Keratinocyte (primary cell): ENCODE results near the gene AHCTF1. TPM values are rescaled to one million over a fixed set of nuclear protein-coding genes. Genes with fewer than 3 reads are reported as not detected.
"Not testable (repeated sequence)": the region's sequence is repeated elsewhere in the genome, so short reads cannot be mapped to it uniquely, and the experiment has no call there.

Experiments used
- DNase-seq: peaks from one replicate; pipeline ENCODE4 v3.0.0-alpha.2; 2011; ENCODE audit warnings: low read depth, missing footprints, low spot score
- FAIRE-seq: peaks from 2 replicates; lab custom pipeline; 2011; peaks lifted over from hg19 to GRCh38; lab: Jason Lieb, UNC
- H2AFZ ChIP-seq: 2 replicates; pipeline ENCODE4 v1.6.0; 2012; ENCODE audit warnings: low read length, control low read depth, inconsistent platforms; ENCODE audit not compliant: control insufficient read depth
- H3K27ac ChIP-seq: 2 replicates; pipeline ENCODE4 v1.5.1; 2011; ENCODE audit warnings: low read length; ENCODE audit not compliant: control insufficient read depth, insufficient read depth
- H3K27me3 ChIP-seq: 3 replicates; pipeline ENCODE4 v1.6.0; 2011; ENCODE audit warnings: low read length; ENCODE audit not compliant: control insufficient read depth, insufficient read depth; ENCODE audit errors: extremely low read depth
- H3K36me3 ChIP-seq, 2 experiments: 2 replicates in 1 of 2; 3 replicates in 1 of 2; pipeline ENCODE4 v1.5.1; 2011; ENCODE audit warnings: low read length in 2 of 2, mild to moderate bottlenecking in 1 of 2; ENCODE audit not compliant: control insufficient read depth in 2 of 2, insufficient read depth in 2 of 2; ENCODE audit errors: extremely low read depth in 1 of 2
- H3K4me1 ChIP-seq: 3 replicates; pipeline ENCODE4 v1.5.1; 2011; ENCODE audit warnings: low read length; ENCODE audit not compliant: control insufficient read depth, insufficient read depth; ENCODE audit errors: extremely low read depth
- H3K4me2 ChIP-seq: 3 replicates; pipeline ENCODE4 v1.6.0; 2011; ENCODE audit warnings: low read depth, low read length; ENCODE audit not compliant: control insufficient read depth, insufficient read depth; ENCODE audit errors: extremely low read depth
- H3K4me3 ChIP-seq, 3 experiments: fragments of 200-600 bp in 1 of 3; sonication (generic) in 1 of 3; 2 replicates in 2 of 3; 3 replicates in 1 of 3; pipeline ENCODE4 v1.5.1; 2011 to 2016; ENCODE audit warnings: low read length in 3 of 3, mild to moderate bottlenecking in 3 of 3, control low read depth in 2 of 3, inconsistent platforms in 1 of 3, low read depth in 1 of 3, mixed read lengths in 1 of 3, mixed run types in 1 of 3, moderate library complexity in 1 of 3; ENCODE audit not compliant: control insufficient read depth in 2 of 3, insufficient read depth in 2 of 3; ENCODE audit errors: extremely low read depth in 1 of 3
- H3K79me2 ChIP-seq: 2 replicates; pipeline ENCODE4 v1.6.0; 2012; ENCODE audit warnings: low read length; ENCODE audit not compliant: control insufficient read depth, insufficient read depth
- H3K9ac ChIP-seq: 3 replicates; pipeline ENCODE4 v1.6.0; 2011; ENCODE audit warnings: low read length; ENCODE audit not compliant: control insufficient read depth, insufficient read depth; ENCODE audit errors: extremely low read depth
- H3K9me1 ChIP-seq: 3 replicates; pipeline ENCODE4 v1.6.0; 2011; ENCODE audit warnings: low read length; ENCODE audit not compliant: control insufficient read depth, insufficient read depth; ENCODE audit errors: extremely low read depth
- H3K9me3 ChIP-seq: 2 replicates; pipeline ENCODE4 v1.5.1; 2012; ENCODE audit warnings: low read depth, low read length; ENCODE audit not compliant: control insufficient read depth
- H4K20me1 ChIP-seq: 3 replicates; pipeline ENCODE4 v1.6.0; 2011; ENCODE audit warnings: low read length; ENCODE audit not compliant: control insufficient read depth, insufficient read depth; ENCODE audit errors: extremely low read depth
- EZH2 ChIP-seq: IDR thresholded peaks from one replicate; pipeline ENCODE4 v1.6.1; 2012; ENCODE audit warnings: inconsistent platforms, mild to moderate bottlenecking, low read length, moderate library complexity
- dilution Hi-C: fragments of 300-500 bp; cut with MboI; formaldehyde crosslinking; loops from one replicate; pipeline ENCODE4 v1.7.0; 2020; ENCODE audit warnings: low sequenced_read_pairs; ENCODE audit not compliant: extremely low pct_ligation_motif_present
- polyA plus RNA-seq, 5 experiments: library from polyadenylated mRNA; depleted of rRNA in 3 of 5; stranded (reverse) in 3 of 5; stranded (forward) in 1 of 5; unstranded in 1 of 5; fragments of >200 nt; gene quantifications; 1 replicate in 1 of 5; 2 replicates in 3 of 5; 3 replicates in 1 of 5; pipeline versions ENCODE4 v1.2.1 to v1.2.3, GENCODE V29; 2011 to 2012; ENCODE audit warnings: missing spikeins in 2 of 5, low read depth in 1 of 5, low replicate concordance in 1 of 5
- TF ChIP-seq, protein P1 (sequence below), 3 experiments: IDR thresholded peaks in 1 of 3; conservative IDR thresholded peaks in 1 of 3; optimal IDR thresholded peaks in 1 of 3; 2 replicates in 2 of 3; 3 replicates in 1 of 3; pipeline versions ENCODE3 to v1.5.1; 2011; ENCODE audit warnings: low read length in 3 of 3, mild to moderate bottlenecking in 3 of 3, moderate library complexity in 2 of 3, control low read depth in 1 of 3, inconsistent platforms in 1 of 3; ENCODE audit not compliant: insufficient read depth in 2 of 3; ENCODE audit errors: extremely low read depth in 1 of 3

The AHCTF1 gene
- polyA plus RNA-seq, 1 donor (not counting 4 experiments of a cell fraction or from before 2014, with no cell fraction given) = 22.2 TPM

DNA sequence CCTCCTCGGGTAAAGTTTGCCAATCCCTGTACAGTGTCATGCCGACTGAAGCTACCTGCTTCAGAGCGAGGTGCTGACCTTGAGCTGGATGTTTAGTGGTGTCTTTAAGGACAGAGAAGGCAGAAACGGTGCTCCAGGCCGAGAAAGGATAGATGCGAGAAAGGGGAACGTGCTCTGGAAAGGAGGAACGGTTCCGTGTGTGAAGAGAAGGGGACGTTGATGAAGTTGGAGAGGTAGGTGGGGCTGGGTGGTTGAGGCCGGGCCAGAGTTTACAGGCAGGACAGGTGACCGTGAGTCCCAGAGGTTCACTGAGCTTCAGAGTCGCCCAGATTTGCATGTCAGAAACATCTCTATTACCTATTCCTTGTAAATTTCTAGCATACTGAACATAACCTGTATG lies 116.9 kb downstream of the AHCTF1 start:
- dilution Hi-C loops = no loop called here
- no peaks in the 10 kb centered on the region for H3K36me3 ChIP-seq
- TF ChIP-seq EZH2 = no peak
- TF ChIP-seq, protein P1, sequence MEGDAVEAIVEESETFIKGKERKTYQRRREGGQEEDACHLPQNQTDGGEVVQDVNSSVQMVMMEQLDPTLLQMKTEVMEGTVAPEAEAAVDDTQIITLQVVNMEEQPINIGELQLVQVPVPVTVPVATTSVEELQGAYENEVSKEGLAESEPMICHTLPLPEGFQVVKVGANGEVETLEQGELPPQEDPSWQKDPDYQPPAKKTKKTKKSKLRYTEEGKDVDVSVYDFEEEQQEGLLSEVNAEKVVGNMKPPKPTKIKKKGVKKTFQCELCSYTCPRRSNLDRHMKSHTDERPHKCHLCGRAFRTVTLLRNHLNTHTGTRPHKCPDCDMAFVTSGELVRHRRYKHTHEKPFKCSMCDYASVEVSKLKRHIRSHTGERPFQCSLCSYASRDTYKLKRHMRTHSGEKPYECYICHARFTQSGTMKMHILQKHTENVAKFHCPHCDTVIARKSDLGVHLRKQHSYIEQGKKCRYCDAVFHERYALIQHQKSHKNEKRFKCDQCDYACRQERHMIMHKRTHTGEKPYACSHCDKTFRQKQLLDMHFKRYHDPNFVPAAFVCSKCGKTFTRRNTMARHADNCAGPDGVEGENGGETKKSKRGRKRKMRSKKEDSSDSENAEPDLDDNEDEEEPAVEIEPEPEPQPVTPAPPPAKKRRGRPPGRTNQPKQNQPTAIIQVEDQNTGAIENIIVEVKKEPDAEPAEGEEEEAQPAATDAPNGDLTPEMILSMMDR (optimal IDR thresholded peaks at IDR 0.05 in 1 of 3, IDR thresholded peaks at IDR 0.05 in 1 of 3, conservative IDR thresholded peaks at IDR 0.05 in 1 of 3; ENCODE audit: extremely low read depth in 1 of 3, insufficient read depth in 2 of 3, low read length in 3 of 3) = no peak
- H4K20me1 ChIP-seq = no peaks in the 10 kb centered on the region
- no peak overlapping the region for H3K4me2 ChIP-seq
- no peak overlapping the region for H3K9ac ChIP-seq
- H3K4me3 ChIP-seq = no peak overlapping the region
- no peaks in the 10 kb centered on the region for H3K27me3 ChIP-seq
- H3K9me1 ChIP-seq = no peaks in the 10 kb centered on the region
- no peak for DNase-seq
- no peaks in the 10 kb centered on the region for H3K79me2 ChIP-seq
- H3K4me1 ChIP-seq = no peaks in the 10 kb centered on the region
- H3K9me3 ChIP-seq = no peaks in the 10 kb centered on the region
- no peak overlapping the region for H3K27ac ChIP-seq
- FAIRE-seq = no peak
- H2AFZ ChIP-seq = no peak overlapping the region

DNA sequence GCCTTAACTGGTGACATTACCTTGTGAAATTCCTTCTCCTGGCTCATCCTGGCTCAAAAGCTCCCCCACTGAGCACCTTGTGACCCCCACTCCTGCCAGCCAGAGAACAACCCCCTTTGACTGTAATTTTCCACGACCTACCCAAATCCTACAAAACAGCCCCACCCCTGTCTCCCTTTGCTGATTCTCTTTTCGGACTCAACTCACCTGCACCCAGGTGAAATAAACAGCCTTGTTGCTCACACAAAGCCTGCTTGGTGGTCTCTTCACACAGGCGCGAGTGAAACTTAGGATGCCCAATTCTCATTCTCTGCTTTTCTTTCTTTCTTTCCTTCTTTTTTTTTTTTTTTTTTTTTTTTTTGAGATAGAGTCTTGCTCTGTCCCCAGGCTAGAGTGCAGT lies 118.4 kb downstream of the AHCTF1 start:
- H2AFZ ChIP-seq, H3K4me1 ChIP-seq, H3K79me2 ChIP-seq, H3K27me3 ChIP-seq, H3K9me3 ChIP-seq, DNase-seq, FAIRE-seq, H3K9ac ChIP-seq, H3K27ac ChIP-seq, H4K20me1 ChIP-seq, H3K4me3 ChIP-seq, dilution Hi-C loops, H3K9me1 ChIP-seq, H3K36me3 ChIP-seq, H3K4me2 ChIP-seq: not testable (repeated sequence)

DNA sequence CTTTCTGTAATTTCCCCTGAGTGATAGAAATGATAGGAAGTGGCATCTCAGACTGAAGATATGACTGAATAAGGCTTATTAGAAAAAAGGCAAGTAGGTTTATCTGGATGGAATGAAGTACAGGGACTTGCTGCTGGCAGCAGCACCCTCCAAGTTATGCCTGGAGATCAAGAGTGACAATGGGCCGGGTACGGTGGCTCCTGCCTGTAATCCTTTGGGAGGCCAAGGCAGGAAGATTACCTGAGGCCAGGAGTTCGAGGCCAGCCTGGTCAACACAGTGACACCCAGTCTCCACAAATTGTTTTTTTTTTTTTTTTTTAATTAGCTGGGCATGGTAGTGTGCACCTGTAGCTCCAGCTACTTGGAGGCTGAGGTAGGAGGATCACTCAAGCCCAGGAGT lies 119.8 kb downstream of the AHCTF1 start:
- H3K4me1 ChIP-seq = no peaks in the 10 kb centered on the region
- no peaks in the 10 kb centered on the region for H3K9me1 ChIP-seq
- dilution Hi-C loops = no loop called here
- no peak overlapping the region for H3K4me3 ChIP-seq
- no peak overlapping the region for H3K4me2 ChIP-seq
- no peaks in the 10 kb centered on the region for H4K20me1 ChIP-seq
- no peaks in the 10 kb centered on the region for H3K27me3 ChIP-seq
- DNase-seq (no peak), FAIRE-seq (no peak)
- TF ChIP-seq, protein P1 (optimal IDR thresholded peaks at IDR 0.05 in 1 of 3, IDR thresholded peaks at IDR 0.05 in 1 of 3, conservative IDR thresholded peaks at IDR 0.05 in 1 of 3; ENCODE audit: extremely low read depth in 1 of 3, insufficient read depth in 2 of 3, low read length in 3 of 3) = no peak
- TF ChIP-seq EZH2 = no peak
- H3K9me3 ChIP-seq = no peaks in the 10 kb centered on the region
- no peaks in the 10 kb centered on the region for H3K79me2 ChIP-seq
- H3K27ac ChIP-seq = no peak overlapping the region
- no peaks in the 10 kb centered on the region for H3K36me3 ChIP-seq
- no peak overlapping the region for H3K9ac ChIP-seq
- no peak overlapping the region for H2AFZ ChIP-seq
